Measurements from ENCODE around the gene BHLHE40. TPM values are rescaled to one million over a fixed set of nuclear protein-coding genes. Genes with fewer than 3 reads are reported as not detected.
A peak's percentile ranks its signal among the peaks of the same experiment; 100 is the strongest.

Gene BHLHE40
- total and polyA plus RNA-seq, 8 donors, result 19.3 to 66.7 (median 33.2) TPM

- intact Hi-C loops (cut with DNase I), result loop anchor here in 2 of 3 donors (5.0 to 10.0 kb wide), 2 partner anchors 258 to 266 kb away; no protein-coding TSS in a partner anchor
- Histone ChIP-seq H3K27me3 (no peaks in the 10 kb centered on the region), H3K36me3 (peaks cover 0 to 11% (median 4%) of the 10 kb centered on the region in 3 donors), H3K27ac (peak overlapping the region; percentile 99 to 100 (median 100)), H3K9me3 (no peaks in the 10 kb centered on the region), H3K4me1 (peaks cover 29 to 35% (median 32%) of the 10 kb centered on the region in 3 donors), H3K4me3 (peak overlapping the region; percentile 82 to 97 (median 92))
- ATAC-seq, result peak; percentile 18 to 35 (median 30)
- peak; percentile 90 to 97 (median 94) for DNase-seq
- 3% methylated on average over 29 to 32 of the region's 32 CpGs for WGBS, 2 donors
- no peak for FAIRE-seq
- peak; percentile 89 to 96 (median 94) for TF ChIP-seq CTCF (IDR thresholded peaks at IDR 0.05)
Measured at GRCh38 chr3:4980229-4981203, 1.3 kb downstream of the BHLHE40 start.

- H3K4me3 ChIP-seq, result peak overlapping the region; percentile 82 to 97 (median 92)
- H3K27me3 ChIP-seq, result no peaks in the 10 kb centered on the region
- DNase-seq (no peak), FAIRE-seq (no peak), ATAC-seq (no peak)
- intact Hi-C loops (cut with DNase I), result loop anchor here in 2 of 3 donors (5.0 to 10.0 kb wide), 2 partner anchors 259 to 266 kb away; no protein-coding TSS in a partner anchor
- peak overlapping the region; percentile 99 to 100 (median 100) for H3K27ac ChIP-seq
- peaks cover 26 to 41% (median 35%) of the 10 kb centered on the region in 3 donors for H3K4me1 ChIP-seq
- peaks cover 0 to 11% (median 4%) of the 10 kb centered on the region in 3 donors for H3K36me3 ChIP-seq
- 3 to 5% methylated on average over 3 of the region's 3 CpGs for WGBS, 2 donors
- no peak for TF ChIP-seq CTCF (IDR thresholded peaks at IDR 0.05)
- no peaks in the 10 kb centered on the region for H3K9me3 ChIP-seq
Measured at GRCh38 chr3:4981294-4981664, 2.0 kb downstream of the BHLHE40 start.

GRCh38 chr3:4981665-4982494, 2.6 kb downstream of the BHLHE40 start:
- Histone ChIP-seq H3K36me3 (peaks cover 0 to 11% (median 4%) of the 10 kb centered on the region in 3 donors), H3K4me3 (peak overlapping the region; percentile 82 to 97 (median 92)), H3K27me3 (no peaks in the 10 kb centered on the region), H3K27ac (peak overlapping the region; percentile 99 to 100 (median 100)), H3K4me1 (peaks cover 20 to 41% (median 33%) of the 10 kb centered on the region in 3 donors), H3K9me3 (no peaks in the 10 kb centered on the region)
- peak in 3 of 4 donors; percentile 14 to 44 (median 41) for TF ChIP-seq CTCF (IDR thresholded peaks at IDR 0.05)
- FAIRE-seq (no peak), DNase-seq (peak in 3 of 6 donors; percentile 37 to 54 (median 53)), ATAC-seq (no peak)
- intact Hi-C loops (cut with DNase I), result loop anchor here in 2 of 3 donors (5.0 to 10.0 kb wide), 2 partner anchors 260 to 267 kb away; no protein-coding TSS in a partner anchor
- 6 to 7% methylated on average over 8 of the region's 8 CpGs for WGBS, 2 donors

- 47 to 52% methylated on average over 40 of the region's 40 CpGs for WGBS, 2 donors
- FAIRE-seq (no peak), ATAC-seq (no peak), DNase-seq (peak in 3 of 6 donors; percentile 33 to 72 (median 38))
- no peak for TF ChIP-seq CTCF (IDR thresholded peaks at IDR 0.05)
- Histone ChIP-seq H3K27ac (peak overlapping the region; percentile 39 to 100 (median 100)), H3K9me3 (no peaks in the 10 kb centered on the region), H3K27me3 (no peaks in the 10 kb centered on the region), H3K4me1 (peaks cover 15 to 43% (median 41%) of the 10 kb centered on the region in 3 donors), H3K36me3 (peaks cover 0 to 11% (median 4%) of the 10 kb centered on the region in 3 donors), H3K4me3 (peak overlapping the region; percentile 11 to 97 (median 89))
- intact Hi-C loops (cut with DNase I), result loop anchor here in 2 of 3 donors (5.0 to 10.0 kb wide), 2 partner anchors 261 to 268 kb away; no protein-coding TSS in a partner anchor
Measured at GRCh38 chr3:4982773-4983738, 3.8 kb downstream of the BHLHE40 start.

Measured in pancreas (tissue), 10 donors.